NK-92 treated with Interleukin-12 subunit alpha and Interleukin-12 subunit beta, amount 100 ng/mL, for 24 hours (cell line): ENCODE measurements around the gene CD3E.

Source experiments
- DNase-seq: peaks from one replicate; lab custom pipeline; 2025; lab: John Stamatoyannopoulos, UW

Gene CD3E

GRCh38 chr11:118322721-118323120 is 18.2 kb downstream of the CD3E start:
- DNase-seq, result no peak

GRCh38 chr11:118325283-118325682 is 20.8 kb downstream of the CD3E start:
- DNase-seq, result no peak

- no peak for DNase-seq
Observed at GRCh38 chr11:118328745-118329144, 24.2 kb downstream of the CD3E start.

GRCh38 chr11:118334745-118335144 is 30.2 kb downstream of the CD3E start:
- no peak for DNase-seq

- peak; percentile 60 for DNase-seq
Observed at GRCh38 chr11:118338637-118339061, 34.1 kb downstream of the CD3E start.

- DNase-seq, result no peak
Observed at GRCh38 chr11:118339281-118339961, 34.9 kb downstream of the CD3E start.

GRCh38 chr11:118340449-118340848 is 35.9 kb downstream of the CD3E start:
- DNase-seq, result no peak

- DNase-seq, result no peak
Observed at GRCh38 chr11:118341261-118341660, 36.7 kb downstream of the CD3E start.

GRCh38 chr11:118341815-118342489 is 37.4 kb downstream of the CD3E start:
- no peak for DNase-seq

GRCh38 chr11:118342503-118343161 is 38.1 kb downstream of the CD3E start, which contains the start of gene CD3D:
Gene CD3D (minus strand): TSS chr11:118342705. CDS start chr11:118342607, 98 bp downstream.
- DNase-seq, result no peak

GRCh38 chr11:118343248-118343647 is 38.7 kb downstream of the CD3E start:
- no peak for DNase-seq

GRCh38 chr11:118343981-118344515 is 39.5 kb downstream of the CD3E start, which contains the start of gene CD3G:
Gene CD3G (plus strand): TSS chr11:118344344. CDS start chr11:118344424, 80 bp downstream.
- no peak for DNase-seq

- no peak for DNase-seq
Observed at GRCh38 chr11:118349475-118349874, 44.9 kb downstream of the CD3E start.

GRCh38 chr11:118353084-118353710 is 48.7 kb downstream of the CD3E start:
- DNase-seq, result no peak

GRCh38 chr11:118358071-118358470 is 53.5 kb downstream of the CD3E start:
- DNase-seq, result no peak

GRCh38 chr11:118359295-118359958 is 54.9 kb downstream of the CD3E start, which contains the start of gene UBE4A:
Gene UBE4A (plus strand): TSS chr11:118359600. CDS start chr11:118365081, 5,481 bp downstream.
- DNase-seq, result peak; percentile 96

- DNase-seq, result no peak
Observed at GRCh38 chr11:118364956-118365615, 60.6 kb downstream of the CD3E start.
